Smooth muscle cell (in vitro differentiated cells): ENCODE measurements around the gene ARFIP2. TPM values are rescaled to one million over a fixed set of nuclear protein-coding genes. Genes with fewer than 3 reads are reported as not detected.

ENCODE experiments used
- DNase-seq: peaks from one replicate; lab custom pipeline; 2025; ENCODE audit not compliant: unreplicated experiment; lab: John Stamatoyannopoulos, UW
- H2AFZ ChIP-seq: fragments of 200-600 bp; sonication (generic); 2 replicates; pipeline ENCODE4 v1.6.0; 2016; ENCODE audit warnings: antibody characterized with exemption, low read depth, mild to moderate bottlenecking
- H3F3A ChIP-seq: fragments of 200-600 bp; sonication (generic); 2 replicates; pipeline ENCODE4 v1.6.0; 2017; ENCODE audit warnings: antibody characterized with exemption, low read depth
- H3K27ac ChIP-seq: fragments of 200-600 bp; sonication (generic); 2 replicates; pipeline ENCODE4 v1.5.1; 2016; ENCODE audit warnings: low read depth, mild to moderate bottlenecking
- H3K27me3 ChIP-seq: fragments of 200-600 bp; sonication (generic); 2 replicates; pipeline ENCODE4 v1.6.1; 2016; ENCODE audit warnings: low read depth, mild to moderate bottlenecking
- H3K36me3 ChIP-seq: fragments of 200-600 bp; sonication (generic); 2 replicates; pipeline ENCODE4 v1.5.1; 2016; ENCODE audit warnings: low read depth
- H3K4me1 ChIP-seq: fragments of 200-600 bp; sonication (generic); 2 replicates; pipeline ENCODE4 v1.5.1; 2016; ENCODE audit warnings: low read depth
- H3K4me2 ChIP-seq: fragments of 200-600 bp; sonication (generic); 2 replicates; pipeline ENCODE4 v1.6.0; 2016; ENCODE audit warnings: mild to moderate bottlenecking
- H3K4me3 ChIP-seq: fragments of 200-600 bp; sonication (generic); 2 replicates; pipeline ENCODE4 v1.5.1; 2016; ENCODE audit warnings: mild to moderate bottlenecking
- H3K79me2 ChIP-seq: fragments of 200-600 bp; sonication (generic); 2 replicates; pipeline ENCODE4 v1.6.0; 2016; ENCODE audit warnings: low read depth, mild to moderate bottlenecking
- H3K9ac ChIP-seq: fragments of 200-600 bp; sonication (generic); 2 replicates; pipeline ENCODE4 v1.6.0; 2016; ENCODE audit warnings: low read depth
- H3K9me3 ChIP-seq: fragments of 200-600 bp; sonication (generic); replicated peaks from 2 replicates; pipeline ENCODE4 v1.5.1; 2016; ENCODE audit warnings: low read depth
- H4K20me1 ChIP-seq: fragments of 200-600 bp; sonication (generic); 2 replicates; pipeline ENCODE4 v1.6.0; 2016; ENCODE audit warnings: low read depth
- CTCF ChIP-seq: fragments of 200-600 bp; sonication (generic); IDR thresholded peaks from 2 replicates; pipeline ENCODE4 v1.5.1; 2017; ENCODE audit warnings: borderline replicate concordance, mild to moderate bottlenecking, antibody characterized with exemption; ENCODE audit not compliant: insufficient read depth, poor library complexity, severe bottlenecking
- WGBS: methylation state at CpG from one replicate; pipeline ENCODE4 v1.1.7; 2016; ENCODE audit warnings: low lambda C conversion rate; 5-methylcytosine and 5-hydroxymethylcytosine counted together
- polyA plus RNA-seq: library from polyadenylated mRNA; unstranded; fragments of >200 nt; fragmentation: Nextera tagmentation; extraction: Ambion mirVana; gene quantifications from 2 replicates; pipeline ENCODE4 v1.2.1, GENCODE V29; 2016
- total RNA-seq: library from RNA; depleted of rRNA; stranded (reverse); fragments of >200 nt; gene quantifications from 2 replicates; pipeline ENCODE4 v1.2.3, GENCODE V29; 2014

ARFIP2 gene
- total and polyA plus RNA-seq, 2 experiments from 2014 or later: 61.6 to 88.6 TPM

DNA sequence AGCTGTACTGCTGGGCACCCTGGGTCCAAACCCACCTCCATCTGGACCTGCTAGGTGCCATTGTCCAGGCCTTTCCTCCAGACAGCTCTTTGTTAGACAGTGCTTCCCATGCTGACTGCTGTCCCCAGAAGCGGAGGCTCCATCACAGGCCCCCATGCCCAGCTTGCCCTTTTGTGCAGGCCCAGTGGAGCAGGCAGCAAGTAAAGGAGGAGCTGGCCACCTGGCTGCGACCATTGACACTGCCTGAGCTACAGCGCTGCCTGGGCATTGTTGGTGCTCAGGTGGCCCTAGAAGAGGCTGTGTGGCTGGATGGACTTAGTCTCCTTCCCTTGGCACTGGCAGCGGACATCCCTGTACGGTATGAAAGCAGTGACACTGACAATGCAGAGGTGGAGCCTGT lies 17.4 kb upstream of the ARFIP2 start:
- H3K36me3 ChIP-seq: no peaks in the 10 kb centered on the region
- H3K4me1 ChIP-seq: no peaks in the 10 kb centered on the region
- no peak overlapping the region for H3K9ac ChIP-seq
- H2AFZ ChIP-seq: no peak overlapping the region
- H3K27ac ChIP-seq: no peak overlapping the region
- no peaks in the 10 kb centered on the region for H3K79me2 ChIP-seq
- no peak overlapping the region for H3K4me3 ChIP-seq
- no peaks in the 10 kb centered on the region for H3K9me3 ChIP-seq
- WGBS: 98% methylated on average over 5 of the region's 5 CpGs
- no peak for TF ChIP-seq CTCF
- H3K27me3 ChIP-seq: no peaks in the 10 kb centered on the region
- H4K20me1 ChIP-seq: peaks cover 11% of the 10 kb centered on the region
- no peaks in the 10 kb centered on the region for H3F3A ChIP-seq
- DNase-seq: no peak
- no peak overlapping the region for H3K4me2 ChIP-seq

DNA sequence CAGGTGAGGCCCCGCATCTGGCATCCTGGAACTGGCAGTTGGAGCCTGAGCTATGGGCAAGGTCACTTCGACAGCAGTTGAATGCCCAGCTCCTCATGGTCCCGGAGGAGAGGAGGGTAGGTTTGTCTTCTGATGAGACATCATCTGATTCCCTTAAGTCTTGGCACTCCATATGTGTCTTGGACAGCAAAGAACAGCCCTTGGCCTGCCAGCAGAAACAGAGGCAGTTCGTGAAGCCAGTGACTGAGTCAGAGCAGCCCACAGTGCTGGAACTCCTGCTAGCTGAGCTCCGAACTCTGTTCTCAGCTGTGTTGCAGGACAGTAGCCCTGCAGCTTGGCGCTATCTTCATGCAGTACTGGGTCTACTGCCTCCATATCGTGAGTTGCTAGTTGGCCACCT lies 17.0 kb upstream of the ARFIP2 start:
- peaks cover 11% of the 10 kb centered on the region for H4K20me1 ChIP-seq
- no peaks in the 10 kb centered on the region for H3K4me1 ChIP-seq
- no peak for DNase-seq
- no peaks in the 10 kb centered on the region for H3K36me3 ChIP-seq
- no peak overlapping the region for H3K4me2 ChIP-seq
- H3K27me3 ChIP-seq: no peaks in the 10 kb centered on the region
- H3K27ac ChIP-seq: no peak overlapping the region
- no peak for TF ChIP-seq CTCF
- H3K79me2 ChIP-seq: no peaks in the 10 kb centered on the region
- no peaks in the 10 kb centered on the region for H3K9me3 ChIP-seq
- WGBS: 82% methylated on average over 7 of the region's 7 CpGs
- no peak overlapping the region for H3K9ac ChIP-seq
- H3F3A ChIP-seq: no peaks in the 10 kb centered on the region
- no peak overlapping the region for H3K4me3 ChIP-seq
- H2AFZ ChIP-seq: no peak overlapping the region

DNA sequence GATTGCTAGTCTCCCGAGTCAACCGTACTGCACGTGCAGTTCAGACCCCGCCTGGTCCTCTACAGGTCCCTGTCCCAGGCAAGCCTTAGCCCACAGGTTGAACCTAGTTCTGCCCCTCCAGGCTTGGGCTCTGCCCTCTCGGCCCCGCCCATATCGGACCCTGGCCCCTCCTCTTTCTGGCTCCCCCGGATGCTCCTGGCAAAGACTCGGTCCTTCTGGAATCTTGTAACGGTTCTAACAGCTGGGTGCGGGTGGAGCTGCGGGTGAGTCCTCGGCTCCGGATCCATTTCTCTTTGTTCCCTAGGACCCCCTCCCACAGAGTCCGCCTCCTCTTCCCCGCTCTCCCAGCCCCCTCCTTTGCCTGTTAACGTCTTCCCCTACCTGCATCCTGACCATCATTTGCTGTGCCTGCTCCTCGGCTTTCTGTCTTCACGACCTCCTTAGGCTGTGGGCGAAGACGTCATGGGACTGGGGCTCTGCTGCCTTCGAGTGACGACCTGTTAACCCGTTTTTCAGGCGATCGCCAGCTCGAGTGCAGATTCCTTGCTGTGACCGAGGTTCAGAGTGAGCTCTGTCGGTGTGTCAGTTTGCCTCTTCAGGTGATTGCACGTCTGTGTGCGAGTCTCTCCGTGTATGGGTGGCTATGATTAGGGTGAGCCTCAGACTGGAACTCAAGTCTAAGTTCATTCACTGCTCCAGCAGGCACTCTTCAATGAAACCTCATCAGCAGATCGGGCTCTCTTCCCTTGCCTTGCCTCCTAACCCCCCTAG lies 16.1 kb upstream of the ARFIP2 start, which contains the start of gene DNHD1:
Gene DNHD1, plus strand, starts transcription at position 212 of the 771 bp plus-strand sequence. CDS start 936 bp downstream, outside the sequence.
- Histone ChIP-seq H3K9ac (no peak within 1 kb of the TSS), H3K27me3 (no peaks in the 10 kb centered on the region), H2AFZ (no peak within 1 kb of the TSS), H3K79me2 (peaks cover 4% of the 10 kb centered on the region), H3F3A (no peaks in the 10 kb centered on the region), H3K4me2 (no peak within 1 kb of the TSS), H3K36me3 (no peaks in the 10 kb centered on the region), H3K4me1 (no peaks in the 10 kb centered on the region), H4K20me1 (peaks cover 19% of the 10 kb centered on the region), H3K27ac (no peak within 1 kb of the TSS), H3K4me3 (no peak within 1 kb of the TSS), H3K9me3 (no peaks in the 10 kb centered on the region)
- TF ChIP-seq CTCF: no peak
- DNase-seq: no peak
- 76% methylated on average over 33 of the region's 33 CpGs for WGBS

DNA sequence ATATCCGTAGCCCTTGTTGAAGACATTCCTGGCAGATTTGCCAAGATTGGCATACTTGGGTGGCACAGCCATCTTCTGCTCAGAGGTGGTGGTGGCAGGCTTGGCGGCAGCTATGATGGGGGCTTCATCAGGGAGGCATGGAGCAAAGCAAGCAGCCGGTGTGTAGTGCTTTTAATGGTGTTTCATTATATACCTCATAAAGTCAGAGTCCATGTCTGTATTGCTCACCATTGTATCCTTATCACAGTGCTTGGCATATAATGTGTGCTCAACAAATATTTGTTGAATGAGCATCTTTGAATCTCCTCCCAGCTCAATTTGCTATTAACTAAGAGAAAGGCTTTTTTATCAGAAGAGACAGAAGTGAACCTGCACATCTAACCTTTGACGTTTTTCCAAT lies 8.2 kb upstream of the ARFIP2 start:
- Histone ChIP-seq H3K79me2 (peaks cover 10% of the 10 kb centered on the region), H2AFZ (no peak overlapping the region), H3K4me1 (no peaks in the 10 kb centered on the region), H3K9ac (no peak overlapping the region), H3K9me3 (no peaks in the 10 kb centered on the region), H3K4me2 (no peak overlapping the region), H3K4me3 (no peak overlapping the region), H3F3A (no peaks in the 10 kb centered on the region), H3K27ac (no peak overlapping the region), H3K27me3 (no peaks in the 10 kb centered on the region), H3K36me3 (peaks cover 6% of the 10 kb centered on the region), H4K20me1 (peaks cover 12% of the 10 kb centered on the region)
- no peak for DNase-seq
- WGBS: 96% methylated on average over 4 of the region's 4 CpGs
- TF ChIP-seq CTCF: no peak
